Right atrium auricular region (tissue), 2 donors: Measurements from ENCODE around the gene TNNT1. TPM values are rescaled to one million over a fixed set of nuclear protein-coding genes. Genes with fewer than 3 reads are reported as not detected.
A peak's percentile ranks its signal among the peaks of the same experiment; 100 is the strongest.

Experiments
- DNase-seq: peaks from one replicate; pipeline ENCODE4 v3.0.0-alpha.2; 2019; ENCODE audit warnings: low spot score
- H3K27ac ChIP-seq, 2 donors: fragments of 200-600 bp; sonication (generic); 1 replicate in 1 of 2; 2 replicates in 1 of 2; pipeline ENCODE4 v1.5.1; 2016 to 2019
- H3K27me3 ChIP-seq, 2 donors: fragments of 200-600 bp; sonication (generic); one replicate each; pipeline versions ENCODE4 v1.5.1 to v1.6.0; 2017 to 2019
- H3K36me3 ChIP-seq: fragments of 200-600 bp; sonication (generic); one replicate; pipeline ENCODE4 v1.5.1; 2016
- H3K4me1 ChIP-seq, 2 donors: fragments of 200-600 bp; sonication (generic); one replicate each; pipeline versions ENCODE4 v1.5.1 to v1.6.0; 2017 to 2019
- H3K4me3 ChIP-seq, 2 donors: fragments of 200-600 bp; sonication (generic); 1 replicate in 1 of 2; 2 replicates in 1 of 2; pipeline ENCODE4 v1.5.1; 2017 to 2019; ENCODE audit warnings: mild to moderate bottlenecking in 1 of 2, moderate library complexity in 1 of 2
- H3K9me3 ChIP-seq, 2 donors: fragments of 200-600 bp; sonication (generic); one replicate each; pipeline ENCODE4 v1.5.1; 2019
- total RNA-seq, 2 donors: library from RNA; depleted of rRNA; stranded (reverse); fragments of >200 nt; gene quantifications; one replicate each; pipeline ENCODE4 v1.1.0, GENCODE V29; 2016
- TF ChIP-seq, protein P1 (sequence below), 2 donors: fragments of 200-600 bp; sonication (generic); IDR thresholded peaks; one replicate each; pipeline ENCODE4 v1.5.1; 2019; ENCODE audit warnings: antibody characterized with exemption in 2 of 2

TNNT1 gene
- total RNA-seq, 2 donors from 2014 or later = 6.8 to 46.5 TPM

DNA sequence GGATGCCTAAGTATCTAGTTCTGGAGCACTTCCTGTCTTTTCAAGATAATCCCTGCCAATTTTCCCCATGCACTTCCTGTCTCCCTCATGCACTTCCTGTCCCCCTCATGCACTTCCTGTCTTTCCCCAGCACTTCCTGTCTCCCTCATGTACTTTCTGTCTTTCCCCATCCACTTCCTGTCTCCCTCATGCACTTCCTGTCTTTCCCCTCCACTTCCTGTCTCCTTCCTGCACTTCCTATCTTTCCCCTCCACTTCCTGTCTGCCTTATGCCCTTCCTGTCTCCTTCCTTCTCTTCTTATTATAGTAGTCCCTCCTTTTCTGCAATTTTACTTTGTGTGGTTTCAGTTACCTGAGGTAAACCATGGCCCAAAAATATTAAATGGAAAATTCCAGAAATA is 3.0 kb upstream of the TNNT1 start:
- Histone ChIP-seq H3K4me1 (peaks cover 0 to 60% of the 10 kb centered on the region in 2 donors), H3K4me3 (no peak overlapping the region), H3K36me3 (peaks cover 45% of the 10 kb centered on the region), H3K27me3 (no peaks in the 10 kb centered on the region), H3K9me3 (no peaks in the 10 kb centered on the region), H3K27ac (no peak overlapping the region)
- TF ChIP-seq, protein P1, sequence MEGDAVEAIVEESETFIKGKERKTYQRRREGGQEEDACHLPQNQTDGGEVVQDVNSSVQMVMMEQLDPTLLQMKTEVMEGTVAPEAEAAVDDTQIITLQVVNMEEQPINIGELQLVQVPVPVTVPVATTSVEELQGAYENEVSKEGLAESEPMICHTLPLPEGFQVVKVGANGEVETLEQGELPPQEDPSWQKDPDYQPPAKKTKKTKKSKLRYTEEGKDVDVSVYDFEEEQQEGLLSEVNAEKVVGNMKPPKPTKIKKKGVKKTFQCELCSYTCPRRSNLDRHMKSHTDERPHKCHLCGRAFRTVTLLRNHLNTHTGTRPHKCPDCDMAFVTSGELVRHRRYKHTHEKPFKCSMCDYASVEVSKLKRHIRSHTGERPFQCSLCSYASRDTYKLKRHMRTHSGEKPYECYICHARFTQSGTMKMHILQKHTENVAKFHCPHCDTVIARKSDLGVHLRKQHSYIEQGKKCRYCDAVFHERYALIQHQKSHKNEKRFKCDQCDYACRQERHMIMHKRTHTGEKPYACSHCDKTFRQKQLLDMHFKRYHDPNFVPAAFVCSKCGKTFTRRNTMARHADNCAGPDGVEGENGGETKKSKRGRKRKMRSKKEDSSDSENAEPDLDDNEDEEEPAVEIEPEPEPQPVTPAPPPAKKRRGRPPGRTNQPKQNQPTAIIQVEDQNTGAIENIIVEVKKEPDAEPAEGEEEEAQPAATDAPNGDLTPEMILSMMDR (IDR thresholded peaks at IDR 0.05) = no peak
- no peak for DNase-seq

DNA sequence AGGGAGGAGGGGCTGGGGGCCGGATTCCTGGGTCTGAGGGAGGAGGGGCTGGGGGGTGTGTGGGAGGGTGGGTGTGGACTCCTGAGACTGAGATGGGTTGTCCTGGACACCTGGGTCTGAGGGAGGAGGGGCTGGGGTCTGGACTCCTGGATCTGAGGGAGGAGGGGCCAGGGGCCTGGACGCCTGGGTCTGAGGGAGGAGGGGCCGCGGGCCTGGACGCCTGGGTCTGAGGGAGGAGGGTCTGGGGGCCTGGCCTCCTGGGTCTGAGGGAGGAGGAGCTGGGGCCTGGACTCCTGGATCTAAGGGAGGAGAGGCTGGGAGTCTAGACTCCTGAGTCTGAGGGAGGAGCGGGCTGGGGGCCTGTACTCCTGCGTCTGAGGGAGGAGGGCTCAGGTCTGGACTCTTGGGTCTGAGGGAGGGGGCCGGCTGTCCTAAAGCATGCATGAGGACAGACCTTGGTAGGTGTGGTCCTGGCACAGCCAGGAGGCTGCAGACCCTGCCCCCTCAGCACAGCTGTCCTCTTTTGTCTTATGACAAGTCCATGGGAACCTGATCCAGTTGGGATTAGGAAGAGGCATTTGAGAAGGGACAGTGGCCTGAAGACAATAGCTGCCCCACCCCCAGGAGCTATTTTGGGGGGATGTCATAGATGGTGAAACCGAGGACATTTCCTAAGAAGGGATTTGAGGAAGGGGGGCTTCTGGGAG is 1.3 kb downstream of the TNNT1 start:
- TF ChIP-seq, protein P1 (IDR thresholded peaks at IDR 0.05) = no peak
- H3K27me3 ChIP-seq = peaks cover 4 to 12% of the 10 kb centered on the region in 2 donors
- peaks cover 0 to 40% of the 10 kb centered on the region in 2 donors for H3K4me1 ChIP-seq
- H3K4me3 ChIP-seq = no peak overlapping the region
- H3K9me3 ChIP-seq = no peaks in the 10 kb centered on the region
- no peak for DNase-seq
- H3K36me3 ChIP-seq = peaks cover 19% of the 10 kb centered on the region
- no peak overlapping the region for H3K27ac ChIP-seq

DNA sequence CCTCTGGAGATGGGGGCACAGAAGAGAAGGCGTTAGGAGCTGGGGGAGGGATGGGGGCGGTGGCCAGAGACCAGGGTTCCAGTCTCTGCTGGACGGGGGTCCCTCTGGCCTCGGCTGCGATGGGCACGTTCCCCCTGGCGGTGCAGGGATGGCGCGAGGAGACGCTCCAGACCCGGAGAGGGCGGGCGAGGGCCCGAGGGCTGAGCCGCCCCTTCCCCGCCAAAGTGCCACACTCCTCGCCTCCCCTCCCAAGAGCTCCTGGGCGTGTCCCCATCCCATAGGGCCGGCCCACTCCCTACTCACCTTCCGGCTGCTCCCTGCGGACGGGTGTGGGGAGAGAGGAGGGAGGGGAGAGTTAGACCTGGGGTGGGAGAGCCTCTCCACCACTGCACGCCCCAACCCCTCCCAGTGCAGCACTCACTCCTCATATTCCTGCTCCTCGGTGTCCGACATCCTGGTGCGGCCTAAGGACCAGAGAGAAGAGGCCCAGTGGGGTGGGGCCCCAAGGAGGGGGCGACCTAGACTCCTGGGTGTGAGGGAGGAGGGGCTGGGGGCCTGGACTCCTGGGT is 2.2 kb downstream of the TNNT1 start:
- H3K4me1 ChIP-seq = peaks cover 0 to 31% of the 10 kb centered on the region in 2 donors
- peaks cover 12% of the 10 kb centered on the region for H3K36me3 ChIP-seq
- H3K27me3 ChIP-seq = peaks cover 4 to 12% of the 10 kb centered on the region in 2 donors
- TF ChIP-seq, protein P1 (IDR thresholded peaks at IDR 0.05) = no peak
- no peak overlapping the region for H3K27ac ChIP-seq
- H3K9me3 ChIP-seq = no peaks in the 10 kb centered on the region
- no peak overlapping the region for H3K4me3 ChIP-seq
- no peak for DNase-seq

DNA sequence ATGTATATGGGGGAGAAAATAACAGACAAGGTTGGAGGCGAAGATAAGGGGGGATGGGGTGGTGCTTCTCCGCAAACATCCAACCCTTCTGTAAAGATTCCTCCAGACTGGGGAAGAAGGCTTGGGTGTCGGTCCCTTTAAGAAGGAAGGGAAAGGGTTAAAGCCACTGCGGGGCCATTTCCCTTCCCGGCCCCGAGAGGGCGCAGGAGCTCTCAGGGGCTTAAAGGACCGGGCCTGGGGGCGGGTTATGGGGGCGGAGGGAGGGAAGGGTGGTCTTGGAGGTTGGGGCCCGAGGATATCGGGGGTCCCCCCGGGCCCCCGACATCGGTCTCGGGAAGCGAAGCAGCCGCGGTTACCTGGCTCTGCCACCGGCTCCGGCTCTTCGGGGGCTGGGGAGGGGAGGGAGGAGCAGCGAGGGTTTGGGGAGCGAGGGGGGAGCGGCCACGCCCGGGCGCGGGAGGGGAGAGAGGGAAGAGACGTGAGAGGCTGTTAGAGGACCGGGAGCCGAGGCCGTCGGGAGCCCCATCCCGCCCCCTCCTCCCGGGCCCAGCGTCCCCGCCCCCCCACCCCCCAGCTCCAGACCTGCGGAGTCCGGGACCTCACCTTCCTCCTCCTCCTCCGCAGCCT is 2.8 kb downstream of the TNNT1 start:
- no peak for DNase-seq
- peaks cover 8% of the 10 kb centered on the region for H3K36me3 ChIP-seq
- peaks cover 0 to 26% of the 10 kb centered on the region in 2 donors for H3K4me1 ChIP-seq
- no peak overlapping the region for H3K4me3 ChIP-seq
- peaks cover 4 to 12% of the 10 kb centered on the region in 2 donors for H3K27me3 ChIP-seq
- no peak overlapping the region for H3K27ac ChIP-seq
- no peaks in the 10 kb centered on the region for H3K9me3 ChIP-seq
- TF ChIP-seq, protein P1 (IDR thresholded peaks at IDR 0.05) = peak in 1 of 2 donors; percentile 56

DNA sequence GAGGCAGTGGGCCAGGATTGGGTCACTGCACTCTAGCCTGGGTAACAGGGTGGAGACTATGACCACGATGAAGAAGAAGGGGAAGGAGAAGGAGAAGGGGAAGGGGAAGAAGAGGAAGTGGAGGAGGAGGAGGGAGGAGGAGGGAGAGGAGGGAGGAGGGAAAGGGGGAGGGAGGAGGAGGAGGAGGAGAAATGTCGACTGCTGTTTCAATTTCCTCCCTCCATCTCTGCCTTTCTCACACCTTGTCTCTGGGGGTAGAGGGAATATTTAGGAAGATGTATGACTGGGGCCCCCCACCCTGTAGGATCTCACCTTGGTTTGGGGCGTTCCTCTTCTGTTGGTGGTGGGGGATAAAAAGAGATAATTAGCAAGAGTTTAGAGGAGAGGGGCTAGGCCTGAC is 3.8 kb downstream of the TNNT1 start:
- H3K27me3 ChIP-seq = peaks cover 4 to 12% of the 10 kb centered on the region in 2 donors
- no peaks in the 10 kb centered on the region for H3K36me3 ChIP-seq
- DNase-seq = no peak
- H3K4me1 ChIP-seq = peaks cover 0 to 18% of the 10 kb centered on the region in 2 donors
- H3K9me3 ChIP-seq = no peaks in the 10 kb centered on the region
- TF ChIP-seq, protein P1 (IDR thresholded peaks at IDR 0.05) = no peak
- H3K4me3 ChIP-seq = no peak overlapping the region
- H3K27ac ChIP-seq = no peak overlapping the region
